ENCODE data around the gene PXYLP1. TPM values are rescaled to one million over a fixed set of nuclear protein-coding genes. Genes with fewer than 3 reads are reported as not detected.
A peak's percentile ranks its signal among the peaks of the same experiment; 100 is the strongest.

Gene PXYLP1
- total RNA-seq, 1 donor = 9.1 TPM

GRCh38 chr3:141320399-141321108, 88.9 kb downstream of the PXYLP1 start:
- TF ChIP-seq CTCF (IDR thresholded peaks at IDR 0.05; ENCODE audit: insufficient read depth, low read length) = no peak
- no peak for DNase-seq (ENCODE audit: low read depth)
- no peak overlapping the region for H3K4me3 ChIP-seq (ENCODE audit: low read depth, low read length)

DNA sequence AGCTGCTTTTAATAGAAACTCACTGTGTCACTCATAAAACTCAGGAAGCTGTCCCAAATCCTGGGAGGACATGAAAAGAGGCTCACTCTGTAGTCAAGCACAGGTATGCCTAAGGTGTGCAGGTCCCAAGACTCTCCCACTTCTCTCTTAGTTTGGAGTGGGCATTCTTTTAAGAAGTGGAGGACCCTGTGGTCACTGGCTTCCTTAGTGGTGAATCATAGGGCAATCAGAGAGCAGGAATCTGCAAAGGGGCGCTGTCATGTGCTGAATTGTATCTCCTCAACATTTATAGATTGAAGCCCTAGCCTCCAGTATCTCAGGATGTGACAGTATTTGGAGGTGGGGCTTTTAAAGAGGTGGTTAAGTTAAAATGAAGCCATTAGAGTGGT, 89.5 kb downstream of the PXYLP1 start:
- no peak overlapping the region for H3K4me3 ChIP-seq (ENCODE audit: low read depth, low read length)
- TF ChIP-seq CTCF (IDR thresholded peaks at IDR 0.05; ENCODE audit: insufficient read depth, low read length) = no peak
- no peak for DNase-seq (ENCODE audit: low read depth)

- DNase-seq (ENCODE audit: low read depth) = no peak
- no peak for TF ChIP-seq CTCF (IDR thresholded peaks at IDR 0.05; ENCODE audit: insufficient read depth, low read length)
- H3K4me3 ChIP-seq (ENCODE audit: low read depth, low read length) = no peak overlapping the region
Observed at GRCh38 chr3:141323936-141324704, 92.5 kb downstream of the PXYLP1 start.

- no peak overlapping the region for H3K4me3 ChIP-seq (ENCODE audit: low read depth, low read length)
- no peak for TF ChIP-seq CTCF (IDR thresholded peaks at IDR 0.05; ENCODE audit: insufficient read depth, low read length)
- DNase-seq (ENCODE audit: low read depth) = no peak
Observed at GRCh38 chr3:141326123-141326522, 94.5 kb downstream of the PXYLP1 start.

DNA sequence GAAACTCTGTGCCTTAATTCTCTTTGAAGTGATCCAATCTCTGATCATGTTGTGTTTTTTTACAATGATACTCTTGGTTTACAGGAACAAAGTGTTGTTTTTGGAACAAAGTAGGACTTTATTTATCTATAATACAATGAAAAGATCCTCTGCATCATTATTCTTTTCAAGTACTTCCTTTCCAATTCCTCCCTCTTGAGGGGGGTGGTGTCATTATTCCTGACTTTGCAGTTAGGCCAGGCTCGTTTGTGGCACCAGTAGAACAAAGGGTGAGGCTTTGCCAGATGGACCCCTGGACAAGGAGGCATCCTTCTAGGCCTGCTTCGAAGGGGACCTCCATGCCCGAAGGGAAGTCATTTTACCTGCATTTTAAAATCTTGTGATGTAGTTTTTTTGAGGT, 95.0 kb downstream of the PXYLP1 start:
- H3K4me3 ChIP-seq (ENCODE audit: low read depth, low read length) = no peak overlapping the region
- DNase-seq (ENCODE audit: low read depth) = peak; percentile 32
- TF ChIP-seq CTCF (IDR thresholded peaks at IDR 0.05; ENCODE audit: insufficient read depth, low read length) = no peak

DNA sequence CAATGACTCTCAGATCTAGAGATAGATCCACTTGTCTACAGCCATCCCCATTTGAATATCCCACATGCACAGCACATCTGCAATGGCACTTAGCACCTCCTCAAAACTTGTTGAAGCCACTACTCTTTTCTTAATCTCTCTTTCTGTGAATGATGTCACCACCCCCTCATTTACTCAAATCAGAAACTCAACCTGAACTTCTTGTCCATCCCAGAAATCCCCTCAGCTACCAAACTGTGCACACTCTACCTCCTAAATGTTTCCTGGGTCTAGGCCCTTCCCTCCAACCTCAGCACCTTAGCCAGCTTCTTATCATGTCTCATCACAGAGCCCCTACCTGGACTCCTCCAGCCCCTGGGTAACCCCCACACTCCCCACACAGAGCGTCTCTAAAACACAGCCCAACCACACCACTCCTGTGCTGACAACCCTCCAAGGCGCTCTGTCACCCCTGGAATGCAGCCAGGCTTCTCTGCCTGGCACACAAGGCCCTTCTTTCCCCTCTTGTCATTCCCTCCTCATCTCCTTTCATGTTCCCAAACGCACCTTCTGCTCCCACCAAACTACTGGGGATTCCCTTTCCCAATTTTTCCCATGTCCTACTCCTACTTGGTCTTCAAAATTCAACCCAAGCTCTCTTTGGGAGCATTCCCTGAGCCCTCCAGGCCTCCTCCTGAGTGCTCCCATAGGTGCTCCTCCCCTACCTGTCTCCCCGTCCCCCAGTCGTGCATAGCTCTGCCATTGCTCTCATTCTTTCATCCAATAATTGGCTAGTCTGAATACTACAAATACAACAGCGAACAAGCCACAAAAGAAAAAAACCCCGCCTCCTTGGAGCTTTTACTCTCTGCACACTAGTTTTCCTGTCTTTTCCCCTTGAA, 96.9 kb downstream of the PXYLP1 start:
- DNase-seq (ENCODE audit: low read depth) = no peak
- no peak overlapping the region for H3K4me3 ChIP-seq (ENCODE audit: low read depth, low read length)
- TF ChIP-seq CTCF (IDR thresholded peaks at IDR 0.05; ENCODE audit: insufficient read depth, low read length) = no peak

All from fibroblast of the aortic adventitia (primary cell).